GM12878 (cell line): ENCODE data around the gene COQ8B. TPM values are rescaled to one million over a fixed set of nuclear protein-coding genes. Genes with fewer than 3 reads are reported as not detected.

Experiments
- CBX5 ChIP-seq: sonication (generic); IDR thresholded peaks from 2 replicates; pipeline ENCODE4 v1.6.1; 2016; ENCODE audit warnings: low read depth, moderate library complexity, mild to moderate bottlenecking, inconsistent platforms
- DPF2 ChIP-seq: fragments of 450-650 bp; IDR thresholded peaks from 2 replicates; pipeline ENCODE4 v1.6.1; 2017; ENCODE audit warnings: mild to moderate bottlenecking
- EED ChIP-seq: sonication (generic); IDR thresholded peaks from 2 replicates; pipeline ENCODE4 v1.6.1; 2016; ENCODE audit warnings: antibody characterized with exemption, low read depth
- HCFC1 ChIP-seq: fragments of 150-350 bp; IDR thresholded peaks from 2 replicates; pipeline ENCODE4 v1.6.1; 2014; ENCODE audit warnings: low read length
- KLF5 ChIP-seq: fragments of 450-650 bp; IDR thresholded peaks from 2 replicates; pipeline ENCODE4 v1.6.1; 2014; ENCODE audit warnings: mild to moderate bottlenecking; ENCODE audit not compliant: partially characterized antibody
- NFIC ChIP-seq: IDR thresholded peaks from 2 replicates; pipeline ENCODE4 v1.6.1; 2012; ENCODE audit warnings: low read depth, mild to moderate bottlenecking, inconsistent platforms, low read length, moderate library complexity
- RCOR1 ChIP-seq: conservative IDR thresholded peaks from 2 replicates; pipeline ENCODE4 v1.6.1; 2012; ENCODE audit warnings: low read depth, low read length, improper control_type of control experiment
- REST ChIP-seq: IDR thresholded peaks from 2 replicates; pipeline ENCODE4 v1.6.1; 2012; ENCODE audit warnings: mild to moderate bottlenecking, low read depth, low read length
- ZBED1 ChIP-seq: IDR thresholded peaks from 2 replicates; pipeline ENCODE4 v1.6.1; 2016; ENCODE audit warnings: borderline replicate concordance
- polyA plus RNA-seq, 11 experiments: library from polyadenylated mRNA; depleted of rRNA in 4 of 11; unstranded in 6 of 11; stranded (reverse) in 5 of 11; fragments of >200 nt; fragmentation: Nextera tagmentation in 4 of 11; fragmentation: Illumina TruSeq in 1 of 11; extraction: Ambion mirVana in 4 of 11; extraction: Trizol in 1 of 11; gene quantifications; 1 replicate in 1 of 11; 2 replicates in 10 of 11; pipeline versions ENCODE4 v1.2.1 to v1.2.3, GENCODE V29; 2011 to 2016; ENCODE audit warnings: inconsistent platforms in 2 of 11, missing spikeins in 2 of 11, low read depth in 1 of 11
- total RNA-seq, 4 experiments: library from RNA; depleted of rRNA in 3 of 4; stranded (reverse); fragments of >200 nt in 3 of 4; fragmentation: Illumina TruSeq in 1 of 4; extraction: Trizol in 1 of 4; gene quantifications; 2 replicates each; pipeline versions ENCODE4 v1.2.1 to v1.2.3, GENCODE V29; 2013 to 2021

The COQ8B gene
- total and polyA plus RNA-seq, 10 of the 15 experiments (the other 5 are each of a cell fraction or from before 2014, with no cell fraction given): 0.39 to 37.1 (median 16.8) TPM

GRCh38 chr19:40745402-40745780 is 28.7 kb upstream of the COQ8B start (continued):
- TF ChIP-seq EED: no peak
- no peak for TF ChIP-seq DPF2
- TF ChIP-seq NFIC: no peak
- TF ChIP-seq CBX5: no peak
- TF ChIP-seq HCFC1: no peak
- TF ChIP-seq RCOR1: no peak
- TF ChIP-seq ZBED1: no peak
- no peak for TF ChIP-seq KLF5
- no peak for TF ChIP-seq REST
- TF ChIP-seq, all 136 proteins: peak for 0
